HG03439 (cell line): ENCODE measurements around the gene ASB7.
A peak's percentile ranks its signal among the peaks of the same experiment; 100 is the strongest.
"Not testable (repeated sequence)": the region's sequence is repeated elsewhere in the genome, so short reads cannot be mapped to it uniquely, and the experiment has no call there.

Experiments
- ATAC-seq: cut with Tn5 transposase; IDR thresholded peaks from one replicate; pipeline ENCODE4 v1.9.1; 2021; ENCODE audit warnings: mild to moderate bottlenecking, moderate library complexity; ENCODE audit not compliant: unreplicated experiment

ASB7 gene

DNA sequence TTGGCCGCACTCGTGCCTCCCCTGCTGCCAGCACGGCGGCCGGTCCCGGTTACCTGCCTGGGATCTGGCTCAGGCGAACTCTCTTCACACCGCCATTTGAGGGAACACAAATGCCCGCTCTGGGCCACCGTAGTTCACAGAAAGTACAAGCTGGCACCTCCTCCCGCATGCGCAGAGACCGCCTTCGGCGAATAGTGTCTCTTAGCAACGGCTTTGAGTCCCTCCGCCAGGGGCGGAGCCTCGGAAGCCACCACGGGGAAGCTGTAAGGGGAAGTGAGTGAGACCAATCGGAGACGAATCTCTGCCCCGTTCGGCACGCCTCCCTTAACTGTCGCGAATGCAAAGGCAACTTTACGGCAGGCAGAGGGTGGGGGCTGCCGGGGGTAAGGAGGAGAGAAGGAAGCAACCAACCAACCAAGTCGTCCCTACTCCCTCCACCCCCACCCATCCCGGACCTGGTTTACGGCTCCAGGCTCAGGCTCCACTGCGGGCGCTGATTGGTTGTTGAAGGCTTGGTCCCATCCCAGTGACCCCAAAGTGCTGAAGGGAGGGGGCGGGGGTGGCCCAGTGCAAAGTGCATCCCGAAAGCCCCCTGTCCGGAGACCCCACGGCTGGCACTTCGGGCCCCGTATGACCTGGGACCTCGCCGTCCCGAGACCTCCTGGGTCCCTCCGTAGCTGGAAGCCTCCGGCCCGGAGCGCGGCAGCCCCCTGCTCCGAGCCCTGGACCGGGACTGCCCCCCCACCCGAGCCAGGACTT, at the start of gene ASB7, which contains the start of gene LINS1:
Gene ASB7 (plus strand): TSS at position 526 of the 759 bp plus-strand sequence. CDS start 9,628 bp downstream, outside the sequence.
Gene LINS1 (minus strand): TSS at position 121 of the 759 bp plus-strand sequence. CDS start 21,342 bp downstream, outside the sequence.
- peak; percentile 90 for ATAC-seq

DNA sequence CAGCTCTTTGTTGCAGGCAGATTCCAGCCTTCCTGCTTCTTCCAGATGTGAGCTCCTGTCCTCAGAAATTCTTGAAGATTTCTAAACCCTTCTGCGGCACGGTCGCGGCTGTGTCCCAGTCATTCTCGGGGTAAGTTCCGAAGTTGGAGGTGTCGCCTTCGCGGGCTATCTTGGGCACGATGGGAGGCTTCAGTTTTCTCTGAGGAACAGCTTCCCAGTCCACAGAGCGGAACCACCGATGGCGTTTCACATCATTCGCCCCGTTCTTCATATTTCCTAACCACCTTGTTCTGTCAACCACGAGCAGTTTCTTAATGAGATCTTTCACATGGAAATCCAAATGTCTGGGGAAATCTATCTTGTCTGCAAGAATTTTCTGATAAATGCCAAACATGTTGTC, 48.9 kb upstream of the ASB7 start:
- no peak for ATAC-seq

DNA sequence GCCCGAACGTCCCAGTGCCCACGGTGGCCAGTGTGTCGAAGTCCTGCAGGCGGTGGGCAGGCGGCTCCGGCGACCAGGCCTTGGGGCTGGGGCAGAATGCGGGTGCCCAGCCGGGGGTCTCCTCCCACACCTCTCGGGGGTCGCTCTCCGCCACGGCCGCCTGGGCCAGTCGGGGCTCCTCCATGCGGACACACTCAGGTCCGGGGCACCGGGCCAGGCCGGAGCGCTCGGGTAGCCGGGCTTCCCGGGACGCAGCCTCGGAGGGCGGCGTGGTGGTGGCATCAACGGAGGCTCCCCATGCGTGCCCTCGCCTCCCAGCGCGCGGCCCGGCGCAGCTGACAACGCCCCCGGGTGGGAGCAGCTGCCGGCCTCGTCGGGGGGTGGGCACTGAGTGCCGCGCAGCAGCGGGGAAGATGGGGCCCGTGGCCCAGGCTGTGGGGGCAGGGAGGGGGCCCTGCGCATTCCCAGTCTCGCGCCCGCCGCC, 43.6 kb upstream of the ASB7 start:
- ATAC-seq, result no peak

- ATAC-seq, result no peak
Measured at GRCh38 chr15:100559330-100559729, 43.1 kb upstream of the ASB7 start.

DNA sequence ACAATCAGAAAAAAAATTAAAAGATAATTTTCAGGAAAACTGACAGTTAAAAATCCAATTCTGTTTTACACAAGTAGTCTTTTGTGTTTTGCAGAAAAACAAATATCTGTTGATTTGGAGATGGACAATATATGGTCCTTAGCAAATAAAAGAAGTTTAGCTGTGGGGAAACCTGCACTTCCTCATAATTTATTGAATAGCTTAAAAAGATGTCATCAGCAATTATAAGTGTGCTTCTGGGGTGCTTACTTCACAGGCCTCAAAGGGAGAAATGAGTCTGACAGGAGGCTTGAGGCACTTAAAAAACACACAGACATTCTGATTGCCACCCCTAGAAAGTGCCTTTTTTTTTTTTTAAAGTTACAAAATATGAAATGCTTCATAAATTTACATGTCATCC, 42.1 kb upstream of the ASB7 start:
- no peak for ATAC-seq

DNA sequence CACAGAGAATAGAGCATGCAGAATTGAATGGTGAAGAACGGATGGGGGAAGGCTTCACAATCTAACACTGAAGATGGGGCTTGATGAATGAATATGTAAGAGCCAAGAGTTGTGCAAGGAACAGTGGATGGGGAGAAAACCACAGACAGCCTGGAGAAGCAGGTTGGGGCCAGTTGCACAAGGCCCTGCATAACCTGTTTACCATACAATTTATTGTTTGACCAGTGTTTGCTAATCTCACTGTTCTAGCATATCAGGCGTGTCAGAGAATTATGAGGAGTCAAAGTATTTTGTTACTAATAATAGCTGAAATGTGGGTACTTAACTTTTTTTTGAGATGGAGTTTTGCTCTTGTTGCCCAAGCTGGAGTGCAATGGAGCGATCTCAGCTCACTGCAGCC, 36.8 kb upstream of the ASB7 start:
- no peak for ATAC-seq

GRCh38 chr15:100566850-100567628, 35.4 kb upstream of the ASB7 start:
- ATAC-seq, result no peak

DNA sequence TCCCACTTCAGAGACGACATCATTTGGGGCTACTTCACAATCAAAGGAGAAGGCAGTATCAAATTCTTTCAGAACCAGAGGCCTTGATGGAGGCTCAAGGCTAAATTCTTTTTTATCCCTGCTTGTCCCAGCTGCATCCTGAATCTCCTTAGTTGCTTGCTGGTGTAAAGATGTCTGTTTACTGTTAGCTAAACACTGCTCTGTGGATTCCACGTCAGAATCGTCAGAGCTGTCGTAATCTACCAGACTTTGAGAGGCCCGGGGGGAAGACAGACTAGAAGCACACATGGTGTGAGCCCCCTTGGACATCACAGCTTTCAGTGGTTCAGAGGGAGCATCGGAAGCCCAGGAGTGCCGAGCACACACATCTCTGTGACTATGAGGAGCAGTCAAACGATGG, 33.0 kb upstream of the ASB7 start:
- no peak for ATAC-seq

DNA sequence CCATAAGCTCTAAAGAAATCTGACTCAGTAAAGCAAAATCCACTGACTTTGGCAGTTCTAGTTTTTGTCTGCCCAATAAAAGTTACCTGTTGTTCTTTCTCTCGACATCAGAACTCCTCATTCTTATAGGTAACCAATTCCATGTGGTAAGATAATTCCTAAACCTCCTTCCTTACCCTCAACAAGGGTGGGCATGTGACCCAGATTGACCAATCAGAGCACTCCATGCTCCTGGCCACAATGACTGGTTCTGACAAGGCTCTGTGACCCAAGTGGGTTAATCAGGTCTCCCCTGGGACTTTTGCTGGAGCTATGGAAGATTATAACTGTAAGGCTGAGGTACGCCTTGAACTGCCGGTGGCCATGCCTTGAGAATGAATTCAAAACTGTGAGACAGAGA, 32.1 kb upstream of the ASB7 start:
- no peak for ATAC-seq

- no peak for ATAC-seq
Measured at GRCh38 chr15:100570735-100571313, 31.6 kb upstream of the ASB7 start.

DNA sequence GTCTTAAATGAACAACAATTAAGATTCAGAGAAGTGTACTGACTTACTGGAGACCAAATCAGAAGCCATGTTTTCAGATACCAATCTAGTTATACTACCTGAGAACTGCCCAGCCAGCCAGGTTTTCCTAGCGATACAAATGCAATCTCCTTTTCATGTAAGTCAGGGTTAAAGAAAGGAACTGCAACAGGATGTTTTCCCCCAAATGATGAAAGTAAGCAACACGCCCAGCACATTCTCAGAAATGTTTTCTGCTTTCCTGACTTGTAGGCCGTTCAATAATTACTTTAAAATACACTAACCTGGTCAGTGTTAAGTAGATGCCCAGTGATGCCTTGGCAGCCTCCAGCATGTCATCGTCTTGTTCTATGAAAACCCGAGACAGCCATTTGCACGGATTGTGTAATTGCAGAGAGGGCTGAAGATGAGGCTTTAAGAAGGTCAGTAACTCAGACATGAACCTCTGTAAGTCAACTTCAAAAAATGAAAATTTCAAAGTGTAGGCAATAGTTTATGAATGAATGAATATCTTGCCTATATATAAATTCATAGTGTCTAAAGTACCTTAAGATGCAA, 30.7 kb upstream of the ASB7 start:
- ATAC-seq, result no peak

DNA sequence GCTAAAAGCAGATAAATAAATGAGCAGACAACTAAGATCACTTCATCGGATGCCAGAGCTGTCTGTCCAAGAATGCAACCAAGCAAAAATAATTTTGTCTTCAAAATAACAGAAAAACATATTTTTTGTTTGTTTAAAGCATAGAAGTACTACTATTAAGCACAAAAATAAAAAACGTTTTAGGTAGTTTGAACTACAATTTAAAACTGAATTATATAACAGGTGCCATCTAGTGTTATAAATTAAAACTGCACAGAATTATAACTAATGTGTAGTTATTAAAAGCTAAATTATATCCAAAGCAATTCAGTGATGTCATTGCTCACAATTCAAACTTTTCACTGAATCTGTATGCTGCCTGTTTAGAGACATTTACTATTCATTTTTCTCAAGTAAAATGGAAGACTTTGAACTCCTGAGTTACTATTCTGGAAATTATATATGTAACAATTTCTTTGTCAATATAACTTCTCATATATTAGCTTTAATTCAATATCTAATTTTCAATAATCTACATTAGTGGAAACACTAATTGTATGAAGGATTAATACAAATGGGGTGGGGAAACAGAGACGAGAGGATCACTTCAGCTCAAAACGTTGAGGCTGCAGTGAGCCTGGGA, 29.9 kb upstream of the ASB7 start:
- ATAC-seq, result no peak

DNA sequence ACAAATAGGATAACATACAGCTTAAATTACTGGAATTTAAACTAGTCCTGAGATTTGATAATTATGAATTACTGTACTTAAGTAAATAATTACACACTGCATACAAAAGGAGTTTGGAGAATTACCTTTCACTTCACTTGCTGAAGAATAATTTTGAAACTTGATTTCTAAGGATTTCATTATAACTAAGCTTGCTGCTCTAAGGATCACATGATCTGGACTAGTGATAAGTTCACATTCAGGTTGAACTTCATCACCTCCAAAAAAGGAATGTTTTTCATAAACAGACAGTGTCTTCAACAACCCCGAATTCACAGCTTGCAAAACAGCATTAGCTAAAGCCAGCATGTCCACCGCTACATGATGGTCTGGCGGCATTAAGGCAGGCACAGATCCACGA, 28.9 kb upstream of the ASB7 start:
- ATAC-seq, result no peak

- no peak for ATAC-seq
Measured at GRCh38 chr15:100580414-100580813, 22.0 kb upstream of the ASB7 start.

- ATAC-seq, result no peak
Measured at GRCh38 chr15:100588638-100589242, 13.6 kb upstream of the ASB7 start.

DNA sequence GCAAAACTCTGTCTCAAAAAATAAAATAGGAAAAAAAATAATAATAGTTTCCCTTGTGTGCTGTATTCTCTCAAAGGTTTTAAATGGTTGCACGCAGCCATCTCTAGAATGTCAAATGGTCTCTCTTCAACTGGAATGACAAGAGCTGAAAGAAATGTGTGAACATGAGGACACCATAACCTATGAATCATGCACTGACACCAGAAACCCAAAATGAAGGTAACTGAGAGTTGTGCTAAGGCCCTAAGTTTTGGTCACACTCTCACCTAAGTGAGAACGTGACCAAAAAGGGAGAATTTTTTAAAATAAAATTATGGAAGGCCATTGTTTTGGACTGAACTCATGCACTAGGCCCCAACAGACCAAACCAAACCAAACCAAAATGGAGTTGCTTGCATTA, 11.2 kb upstream of the ASB7 start:
- not testable (repeated sequence) for ATAC-seq

- ATAC-seq, result no peak
Measured at GRCh38 chr15:100591835-100592234, 10.6 kb upstream of the ASB7 start.

DNA sequence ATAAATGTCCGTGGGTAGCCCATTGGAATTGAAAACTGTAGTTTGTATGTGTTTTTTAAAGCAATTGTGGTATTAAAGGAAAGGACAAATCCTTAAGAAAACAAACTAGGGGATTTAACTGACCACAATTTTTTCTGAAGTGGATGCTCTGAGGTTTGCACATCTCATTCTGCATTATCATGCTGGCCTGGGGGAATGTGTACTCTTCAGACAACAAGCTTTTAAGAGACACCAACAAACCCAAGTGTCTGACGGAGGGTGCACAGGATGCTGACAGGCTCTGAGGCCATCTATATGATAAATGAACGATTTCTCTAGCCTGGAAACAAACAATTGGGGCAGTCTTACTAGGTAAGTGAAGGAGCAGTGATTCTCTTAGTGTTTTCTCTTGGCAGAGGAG, 9.5 kb upstream of the ASB7 start:
- ATAC-seq, result no peak

DNA sequence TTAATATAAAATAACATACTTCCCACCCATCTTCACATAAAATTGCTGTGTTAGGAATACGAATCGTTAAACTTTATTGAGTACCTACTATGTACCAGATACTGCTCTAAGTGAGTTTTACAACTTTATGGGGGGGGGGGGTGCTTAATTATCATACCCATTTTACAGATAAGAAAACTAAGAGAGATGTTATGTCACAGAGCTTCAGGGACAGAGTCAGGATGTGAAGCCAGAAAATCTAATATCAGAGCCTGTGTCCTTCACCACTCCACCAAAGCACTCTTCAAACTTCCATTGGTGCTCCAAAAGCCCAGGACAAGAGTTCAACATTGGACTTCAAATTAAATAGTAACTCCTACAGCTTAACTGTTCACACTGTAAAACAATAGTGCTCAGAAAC, 9.0 kb upstream of the ASB7 start:
- no peak for ATAC-seq

GRCh38 chr15:100595964-100596363, 6.4 kb upstream of the ASB7 start:
- ATAC-seq, result no peak
